Measurements from ENCODE around the gene PSMC4.

PSMC4 gene

GRCh38 chr19:39995794-39996193 lies 24.8 kb downstream of the PSMC4 start:
- DNase-seq, result no peak

GRCh38 chr19:39996218-39996810 lies 25.3 kb downstream of the PSMC4 start:
- no peak for DNase-seq

GRCh38 chr19:39996811-39997637 lies 26.1 kb downstream of the PSMC4 start, which contains the start of gene ZNF546:
Gene ZNF546, plus strand, starts transcription at chr19:39997060. Its CDS starts 1,267 bp downstream, at chr19:39998327.
- peak; percentile 81 for DNase-seq

- no peak for DNase-seq
These were observed 26.8 kb downstream of the PSMC4 start for GRCh38 chr19:39997638-39998216.

GRCh38 chr19:39998501-39998900 lies 27.5 kb downstream of the PSMC4 start:
- DNase-seq, result no peak

- no peak for DNase-seq
These were observed 34.8 kb downstream of the PSMC4 start for GRCh38 chr19:40005691-40006272.

- no peak for DNase-seq
These were observed 35.3 kb downstream of the PSMC4 start for GRCh38 chr19:40006273-40006691.

- no peak for DNase-seq
These were observed 38.7 kb downstream of the PSMC4 start for GRCh38 chr19:40009674-40010073.

- DNase-seq, result no peak
These were observed 43.0 kb downstream of the PSMC4 start for GRCh38 chr19:40013991-40014390.

- DNase-seq, result no peak
These were observed 53.0 kb downstream of the PSMC4 start for GRCh38 chr19:40023969-40024368.

GRCh38 chr19:40025938-40026596 lies 55.1 kb downstream of the PSMC4 start:
- DNase-seq, result no peak

GRCh38 chr19:40026597-40026970 lies 55.6 kb downstream of the PSMC4 start:
- DNase-seq, result no peak
